ENCODE results near the gene RFPL2.
A peak's percentile ranks its signal among the peaks of the same experiment; 100 is the strongest.

The RFPL2 gene

DNA sequence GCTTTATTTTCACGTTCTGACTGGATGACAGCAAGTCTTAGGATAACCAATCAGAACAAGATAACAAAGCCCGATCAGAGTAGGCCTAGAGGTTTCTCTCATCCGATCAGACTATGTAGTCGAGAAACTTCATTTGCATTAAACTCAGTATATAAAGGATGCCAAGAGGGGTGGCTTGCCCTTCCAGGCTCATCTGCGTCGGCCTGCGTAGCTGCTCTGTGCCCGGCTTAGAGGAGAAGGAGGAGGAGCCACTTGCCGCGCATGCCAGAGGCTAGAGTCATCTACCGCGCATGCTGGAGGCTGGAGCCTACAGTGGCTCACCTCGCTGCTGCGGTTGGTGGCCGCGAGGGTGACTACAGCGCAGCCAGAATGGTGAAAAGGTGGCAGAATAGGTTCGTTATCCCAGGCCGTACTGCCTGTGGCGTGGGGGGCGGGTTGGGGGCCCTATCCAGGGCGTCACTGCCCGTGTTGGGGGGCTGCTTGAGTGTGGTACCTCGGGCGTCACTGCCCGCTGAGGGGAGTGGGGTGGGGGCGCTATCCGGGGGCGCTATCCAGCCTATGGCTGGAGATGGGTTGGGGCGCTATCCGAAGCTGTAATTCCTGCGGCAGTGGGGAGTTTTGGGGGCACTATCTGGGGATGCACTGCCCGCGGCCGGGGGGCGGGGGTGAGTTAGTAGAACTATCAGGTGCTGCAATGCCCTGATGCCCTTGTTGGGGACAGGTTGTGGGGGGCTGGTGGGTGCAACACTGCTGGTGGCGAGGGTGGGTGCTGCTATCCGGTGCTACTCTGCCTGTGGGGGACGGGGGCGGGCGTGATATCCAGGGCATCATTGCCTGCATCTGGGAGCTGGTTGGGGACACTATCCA, at the start of gene RFPL2:
RFPL2 (minus strand) TSS at position 218 of the 867 bp plus-strand sequence. CDS start 2,622 bp downstream, outside the sequence.
- H3K27ac ChIP-seq (ENCODE audit: low read depth, low read length): no peak within 1 kb of the TSS
- H3K4me3 ChIP-seq (ENCODE audit: low read depth, low read length): peak within 1 kb of the TSS; percentile 60
- H3K27me3 ChIP-seq (ENCODE audit: control insufficient read depth, insufficient read depth, low read length): peaks cover 43% of the 10 kb centered on the region
- H3K9me3 ChIP-seq (ENCODE audit: control insufficient read depth, insufficient read depth, low read depth, low read length): no peaks in the 10 kb centered on the region
- peaks cover 13% of the 10 kb centered on the region for H3K4me1 ChIP-seq (ENCODE audit: control insufficient read depth, insufficient read depth, low read length)
- peak within 1 kb of the TSS; percentile 5 for H3K9ac ChIP-seq (ENCODE audit: low read length)
- no peaks in the 10 kb centered on the region for H3K36me3 ChIP-seq (ENCODE audit: control insufficient read depth, insufficient read depth, low read length)

DNA sequence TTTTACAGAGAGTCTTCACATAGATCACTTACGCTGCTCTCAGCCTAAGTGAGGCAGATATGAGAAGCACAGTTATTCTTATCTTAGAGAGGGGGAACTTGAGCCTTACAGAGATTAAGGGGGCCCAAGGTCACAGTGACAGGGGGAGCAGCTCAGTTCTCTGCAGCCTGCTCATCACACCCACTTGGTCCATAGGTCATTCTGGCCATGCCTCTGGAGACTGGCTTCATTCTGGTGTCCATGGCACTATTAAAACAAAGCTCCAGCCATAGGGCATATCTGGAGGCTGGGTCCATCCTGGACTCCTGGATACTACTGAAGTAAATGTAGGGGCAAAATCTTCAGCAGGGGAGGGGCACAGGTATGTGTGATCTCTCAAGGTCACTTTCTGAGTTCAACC, 44.4 kb upstream of the RFPL2 start:
- no peaks in the 10 kb centered on the region for H3K9me3 ChIP-seq (ENCODE audit: control insufficient read depth, insufficient read depth, low read depth, low read length)
- H3K36me3 ChIP-seq (ENCODE audit: control insufficient read depth, insufficient read depth, low read length): no peaks in the 10 kb centered on the region
- no peaks in the 10 kb centered on the region for H3K4me1 ChIP-seq (ENCODE audit: control insufficient read depth, insufficient read depth, low read length)
- no peak overlapping the region for H3K9ac ChIP-seq (ENCODE audit: low read length)
- H3K4me3 ChIP-seq (ENCODE audit: low read depth, low read length): no peak overlapping the region
- H3K27ac ChIP-seq (ENCODE audit: low read depth, low read length): no peak overlapping the region
- peaks cover 4% of the 10 kb centered on the region; the same call in 1 of the 2 replicates for H3K27me3 ChIP-seq (ENCODE audit: control insufficient read depth, insufficient read depth, low read length)

- H3K27me3 ChIP-seq (ENCODE audit: control insufficient read depth, insufficient read depth, low read length): peaks cover 4% of the 10 kb centered on the region; the same call in 1 of the 2 replicates
- no peaks in the 10 kb centered on the region for H3K36me3 ChIP-seq (ENCODE audit: control insufficient read depth, insufficient read depth, low read length)
- H3K27ac ChIP-seq (ENCODE audit: low read depth, low read length): no peak overlapping the region
- H3K9me3 ChIP-seq (ENCODE audit: control insufficient read depth, insufficient read depth, low read depth, low read length): no peaks in the 10 kb centered on the region
- no peak overlapping the region for H3K4me3 ChIP-seq (ENCODE audit: low read depth, low read length)
- H3K9ac ChIP-seq (ENCODE audit: low read length): no peak overlapping the region
- H3K4me1 ChIP-seq (ENCODE audit: control insufficient read depth, insufficient read depth, low read length): no peaks in the 10 kb centered on the region
Observed at GRCh38 chr22:32248276-32248675, 43.4 kb upstream of the RFPL2 start.

DNA sequence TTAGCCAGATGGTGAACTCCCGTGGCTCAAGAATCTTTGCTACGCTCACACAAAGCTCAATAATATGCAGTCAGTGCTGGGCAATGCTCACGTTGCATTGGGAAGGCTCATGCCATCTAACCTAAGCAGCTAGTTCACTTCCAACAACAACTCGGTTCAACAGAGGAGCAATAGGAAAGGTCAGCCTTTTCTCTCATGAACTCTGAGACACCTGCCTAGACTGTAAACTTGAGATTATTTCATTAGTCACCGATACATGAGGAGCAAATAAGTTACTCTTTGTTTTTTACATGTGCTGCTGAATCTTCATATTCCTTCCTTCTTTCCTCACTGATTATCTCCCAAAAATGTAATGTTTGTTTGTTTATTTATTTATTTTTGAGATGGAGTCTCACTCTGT, 41.3 kb upstream of the RFPL2 start:
- Histone ChIP-seq H3K9ac (ENCODE audit: low read length) (no peak overlapping the region), H3K27ac (ENCODE audit: low read depth, low read length) (no peak overlapping the region), H3K4me1 (ENCODE audit: control insufficient read depth, insufficient read depth, low read length) (no peaks in the 10 kb centered on the region), H3K9me3 (ENCODE audit: control insufficient read depth, insufficient read depth, low read depth, low read length) (no peaks in the 10 kb centered on the region), H3K27me3 (ENCODE audit: control insufficient read depth, insufficient read depth, low read length) (peaks cover 4% of the 10 kb centered on the region; the same call in 1 of the 2 replicates), H3K4me3 (ENCODE audit: low read depth, low read length) (no peak overlapping the region), H3K36me3 (ENCODE audit: control insufficient read depth, insufficient read depth, low read length) (no peaks in the 10 kb centered on the region)

DNA sequence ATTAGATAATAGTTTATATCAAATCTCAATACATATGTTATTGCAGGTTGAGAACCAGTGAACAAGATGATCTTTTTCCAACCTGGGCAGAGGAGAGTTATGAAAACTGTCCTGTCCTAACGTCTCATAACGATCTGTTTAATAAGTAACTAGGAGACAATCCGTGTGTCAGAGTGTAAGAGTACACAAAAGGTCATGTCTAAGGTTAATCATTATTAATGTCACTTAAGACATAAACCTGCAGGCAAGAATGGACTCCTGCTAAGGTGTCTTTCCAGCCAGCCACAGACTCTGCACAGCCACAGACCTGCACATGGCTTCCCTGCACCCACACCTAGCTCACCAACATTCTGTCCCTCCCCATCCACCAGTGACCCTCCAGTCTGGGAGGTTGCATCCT, 40.2 kb upstream of the RFPL2 start:
- Histone ChIP-seq H3K9me3 (ENCODE audit: control insufficient read depth, insufficient read depth, low read depth, low read length) (no peaks in the 10 kb centered on the region), H3K4me3 (ENCODE audit: low read depth, low read length) (no peak overlapping the region), H3K27me3 (ENCODE audit: control insufficient read depth, insufficient read depth, low read length) (peaks cover 4% of the 10 kb centered on the region; the same call in 1 of the 2 replicates), H3K4me1 (ENCODE audit: control insufficient read depth, insufficient read depth, low read length) (no peaks in the 10 kb centered on the region), H3K27ac (ENCODE audit: low read depth, low read length) (no peak overlapping the region), H3K9ac (ENCODE audit: low read length) (no peak overlapping the region), H3K36me3 (ENCODE audit: control insufficient read depth, insufficient read depth, low read length) (no peaks in the 10 kb centered on the region)

DNA sequence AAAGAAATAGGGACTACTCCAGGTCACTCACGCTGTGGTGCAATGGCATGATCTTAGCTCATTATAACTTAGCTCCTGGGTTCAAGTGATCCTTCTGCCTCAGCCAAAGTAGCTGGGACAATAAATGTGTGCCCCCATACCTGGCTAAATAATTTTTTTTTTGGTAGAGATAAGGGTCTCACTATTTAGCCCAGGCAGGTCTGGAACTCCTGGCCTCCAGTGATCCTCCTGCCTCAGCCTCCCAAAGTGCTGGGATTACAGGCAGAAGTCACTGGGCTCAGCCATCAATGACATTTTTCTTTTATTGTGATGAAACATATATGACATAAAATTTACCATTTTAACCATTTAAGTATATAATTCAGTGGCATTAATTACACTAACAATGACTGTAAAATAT, 39.7 kb upstream of the RFPL2 start:
- no peak overlapping the region for H3K4me3 ChIP-seq (ENCODE audit: low read depth, low read length)
- H3K36me3 ChIP-seq (ENCODE audit: control insufficient read depth, insufficient read depth, low read length): no peaks in the 10 kb centered on the region
- no peaks in the 10 kb centered on the region for H3K9me3 ChIP-seq (ENCODE audit: control insufficient read depth, insufficient read depth, low read depth, low read length)
- peaks cover 4% of the 10 kb centered on the region; the same call in 1 of the 2 replicates for H3K27me3 ChIP-seq (ENCODE audit: control insufficient read depth, insufficient read depth, low read length)
- no peaks in the 10 kb centered on the region for H3K4me1 ChIP-seq (ENCODE audit: control insufficient read depth, insufficient read depth, low read length)
- H3K9ac ChIP-seq (ENCODE audit: low read length): no peak overlapping the region
- no peak overlapping the region for H3K27ac ChIP-seq (ENCODE audit: low read depth, low read length)

DNA sequence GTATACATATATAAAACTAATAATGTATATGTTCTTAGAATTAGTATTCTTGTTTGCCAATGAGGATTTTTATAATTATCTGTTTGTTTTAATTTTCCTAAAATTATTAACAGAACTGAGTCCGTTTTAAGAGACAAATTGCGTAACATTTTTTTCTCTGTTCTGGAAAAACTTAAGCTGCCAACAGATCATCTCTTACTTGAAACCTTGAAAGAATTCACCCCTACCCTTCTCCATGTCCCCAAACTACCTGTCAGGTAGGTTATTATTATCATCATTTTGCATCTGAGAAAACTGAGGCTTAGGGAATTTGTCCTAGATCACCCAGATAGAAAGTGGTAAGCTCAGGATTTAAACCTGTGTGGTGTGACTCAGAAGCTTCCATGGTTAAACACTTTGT, 35.6 kb upstream of the RFPL2 start:
- H3K36me3 ChIP-seq (ENCODE audit: control insufficient read depth, insufficient read depth, low read length): no peaks in the 10 kb centered on the region
- no peak overlapping the region for H3K27ac ChIP-seq (ENCODE audit: low read depth, low read length)
- H3K9ac ChIP-seq (ENCODE audit: low read length): no peak overlapping the region
- H3K9me3 ChIP-seq (ENCODE audit: control insufficient read depth, insufficient read depth, low read depth, low read length): no peaks in the 10 kb centered on the region
- H3K4me1 ChIP-seq (ENCODE audit: control insufficient read depth, insufficient read depth, low read length): no peaks in the 10 kb centered on the region
- no peaks in the 10 kb centered on the region for H3K27me3 ChIP-seq (ENCODE audit: control insufficient read depth, insufficient read depth, low read length)
- H3K4me3 ChIP-seq (ENCODE audit: low read depth, low read length): no peak overlapping the region

- Histone ChIP-seq H3K27ac (ENCODE audit: low read depth, low read length) (no peak overlapping the region), H3K4me1 (ENCODE audit: control insufficient read depth, insufficient read depth, low read length) (no peaks in the 10 kb centered on the region), H3K27me3 (ENCODE audit: control insufficient read depth, insufficient read depth, low read length) (no peaks in the 10 kb centered on the region), H3K36me3 (ENCODE audit: control insufficient read depth, insufficient read depth, low read length) (no peaks in the 10 kb centered on the region), H3K4me3 (ENCODE audit: low read depth, low read length) (no peak overlapping the region), H3K9me3 (ENCODE audit: control insufficient read depth, insufficient read depth, low read depth, low read length) (no peaks in the 10 kb centered on the region), H3K9ac (ENCODE audit: low read length) (no peak overlapping the region)
Observed at GRCh38 chr22:32237906-32238305, 33.0 kb upstream of the RFPL2 start.

- no peaks in the 10 kb centered on the region for H3K9me3 ChIP-seq (ENCODE audit: control insufficient read depth, insufficient read depth, low read depth, low read length)
- no peak overlapping the region for H3K4me3 ChIP-seq (ENCODE audit: low read depth, low read length)
- no peak overlapping the region for H3K27ac ChIP-seq (ENCODE audit: low read depth, low read length)
- H3K4me1 ChIP-seq (ENCODE audit: control insufficient read depth, insufficient read depth, low read length): no peaks in the 10 kb centered on the region
- H3K27me3 ChIP-seq (ENCODE audit: control insufficient read depth, insufficient read depth, low read length): no peaks in the 10 kb centered on the region
- H3K36me3 ChIP-seq (ENCODE audit: control insufficient read depth, insufficient read depth, low read length): no peaks in the 10 kb centered on the region
- no peak overlapping the region for H3K9ac ChIP-seq (ENCODE audit: low read length)
Observed at GRCh38 chr22:32236970-32237369, 32.1 kb upstream of the RFPL2 start.

- Histone ChIP-seq H3K27ac (ENCODE audit: low read depth, low read length) (no peak overlapping the region), H3K36me3 (ENCODE audit: control insufficient read depth, insufficient read depth, low read length) (no peaks in the 10 kb centered on the region), H3K9me3 (ENCODE audit: control insufficient read depth, insufficient read depth, low read depth, low read length) (no peaks in the 10 kb centered on the region), H3K4me1 (ENCODE audit: control insufficient read depth, insufficient read depth, low read length) (no peaks in the 10 kb centered on the region), H3K4me3 (ENCODE audit: low read depth, low read length) (no peak overlapping the region), H3K9ac (ENCODE audit: low read length) (no peak overlapping the region), H3K27me3 (ENCODE audit: control insufficient read depth, insufficient read depth, low read length) (no peaks in the 10 kb centered on the region)
Observed at GRCh38 chr22:32233091-32233490, 28.2 kb upstream of the RFPL2 start.

DNA sequence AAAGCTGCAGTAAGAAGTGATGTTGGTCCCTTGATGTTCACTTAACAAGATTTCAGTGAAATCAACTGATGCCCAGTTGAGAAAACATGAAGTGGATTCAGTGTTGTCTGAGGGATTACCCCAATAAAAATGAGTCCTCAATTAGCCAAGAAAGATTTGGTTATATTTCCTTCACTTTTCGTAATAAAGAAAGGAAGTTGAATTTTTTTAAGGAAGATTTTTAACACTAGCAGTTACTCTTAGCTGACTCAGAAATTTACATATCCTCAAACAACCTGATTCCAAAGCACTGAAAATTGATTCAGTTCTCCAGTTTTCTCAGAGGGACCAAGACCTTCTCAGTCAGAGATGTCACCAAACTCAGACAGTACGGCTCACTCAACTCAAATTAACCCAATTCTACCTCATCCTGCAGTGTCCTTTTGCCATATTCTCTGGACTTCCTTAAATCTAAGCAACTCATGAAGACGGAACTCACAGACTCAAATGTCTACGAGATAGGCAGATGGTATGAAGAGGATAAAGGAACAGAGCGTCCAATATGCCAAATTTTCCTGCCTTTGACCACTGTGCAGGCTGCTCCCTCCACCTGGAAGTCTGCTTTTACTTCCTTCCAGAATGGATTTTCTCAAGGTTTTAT, 27.4 kb upstream of the RFPL2 start:
- no peaks in the 10 kb centered on the region for H3K27me3 ChIP-seq (ENCODE audit: control insufficient read depth, insufficient read depth, low read length)
- no peak overlapping the region for H3K27ac ChIP-seq (ENCODE audit: low read depth, low read length)

More for the DNA sequence above, 27.4 kb upstream of the RFPL2 start:
- Histone ChIP-seq H3K9ac (ENCODE audit: low read length) (no peak overlapping the region), H3K4me3 (ENCODE audit: low read depth, low read length) (no peak overlapping the region), H3K36me3 (ENCODE audit: control insufficient read depth, insufficient read depth, low read length) (no peaks in the 10 kb centered on the region), H3K4me1 (ENCODE audit: control insufficient read depth, insufficient read depth, low read length) (no peaks in the 10 kb centered on the region), H3K9me3 (ENCODE audit: control insufficient read depth, insufficient read depth, low read depth, low read length) (no peaks in the 10 kb centered on the region)
